Kidney capillary endothelial cell (primary cell): ENCODE results near the gene ST6GAL1.

Experiments used
- DNase-seq: peaks from one replicate; pipeline ENCODE4 v3.0.0-alpha.2; 2018; ENCODE audit warnings: low spot score

ST6GAL1 gene

DNA sequence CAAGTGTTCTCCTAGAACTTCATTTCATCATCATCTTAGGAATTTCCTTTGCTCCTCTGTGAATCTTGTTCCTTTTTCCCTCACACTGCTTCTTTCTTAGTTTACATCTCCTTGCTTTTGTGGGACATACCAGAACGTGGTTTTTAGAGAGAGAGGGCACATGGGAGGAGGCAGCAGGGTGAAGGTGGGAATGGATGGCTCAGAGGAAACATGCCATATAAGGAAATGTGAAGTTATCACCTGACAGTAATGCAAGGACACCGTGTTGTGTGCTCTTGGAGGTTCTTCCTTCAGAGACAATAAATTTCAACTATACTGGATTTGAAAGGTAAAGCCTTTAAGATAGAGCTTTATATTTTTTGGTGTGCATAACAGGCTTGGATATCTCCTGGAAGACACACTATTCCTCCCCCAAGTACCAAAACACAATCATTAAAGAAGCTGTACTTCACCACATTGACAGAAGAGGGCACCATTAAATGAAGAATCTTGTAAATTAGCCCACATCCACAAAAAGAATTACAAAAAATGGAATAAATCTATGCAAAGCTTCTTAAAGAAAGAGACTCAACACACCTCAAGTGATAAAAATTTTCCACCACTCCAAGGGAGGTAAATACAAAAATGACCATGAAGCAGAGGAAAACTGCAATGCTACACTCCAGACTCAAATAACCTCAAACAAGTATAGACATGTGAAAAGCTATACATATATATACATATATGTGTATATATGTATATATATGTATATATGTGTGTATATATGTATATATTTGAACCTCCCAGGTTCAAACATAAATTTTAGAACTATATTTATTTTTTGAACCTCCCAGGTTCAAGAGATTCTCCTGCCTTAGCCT is 182.8 kb downstream of the ST6GAL1 start:
- peak; percentile 29 for DNase-seq

- no peak for DNase-seq
Measured at GRCh38 chr3:187114511-187114910, 184.2 kb downstream of the ST6GAL1 start.

DNA sequence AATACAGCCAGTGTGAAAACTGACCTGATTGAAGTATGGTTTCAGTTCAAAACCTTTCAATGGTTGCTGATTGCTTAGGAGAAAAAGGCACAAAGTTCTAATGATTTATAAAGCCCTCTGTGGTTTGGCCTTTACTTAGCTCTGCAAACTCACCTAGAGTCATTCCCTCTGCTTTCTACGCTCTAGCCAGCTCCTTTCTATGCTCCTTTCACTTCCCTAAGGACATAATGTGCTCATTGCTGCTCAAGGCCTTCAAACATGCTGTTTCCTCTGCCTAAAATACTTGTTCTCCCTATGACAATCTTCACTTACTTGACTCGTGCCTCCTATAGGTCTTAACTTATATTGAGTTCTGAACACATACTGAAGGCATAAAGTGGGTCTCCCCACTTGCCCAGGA is 190.0 kb downstream of the ST6GAL1 start:
- no peak for DNase-seq

DNA sequence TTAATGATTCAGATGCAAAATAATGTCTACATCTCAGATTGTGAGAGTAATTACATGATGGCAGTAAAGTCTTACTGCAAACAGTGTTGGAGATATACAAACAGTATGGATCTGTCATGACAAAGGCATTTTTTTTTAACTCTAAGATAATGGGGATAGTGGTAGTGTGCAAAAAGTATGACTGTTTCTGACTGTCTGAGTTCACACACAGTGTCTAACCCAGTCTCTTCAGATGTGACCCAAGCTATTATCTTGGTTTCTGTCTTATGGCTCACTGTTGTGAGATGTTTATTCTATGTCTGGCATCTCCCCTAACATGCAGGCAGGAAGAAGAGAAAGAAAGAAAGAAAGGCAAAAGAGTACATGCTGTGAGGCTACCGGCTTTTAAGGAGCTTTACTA is 191.9 kb downstream of the ST6GAL1 start:
- DNase-seq = no peak

DNA sequence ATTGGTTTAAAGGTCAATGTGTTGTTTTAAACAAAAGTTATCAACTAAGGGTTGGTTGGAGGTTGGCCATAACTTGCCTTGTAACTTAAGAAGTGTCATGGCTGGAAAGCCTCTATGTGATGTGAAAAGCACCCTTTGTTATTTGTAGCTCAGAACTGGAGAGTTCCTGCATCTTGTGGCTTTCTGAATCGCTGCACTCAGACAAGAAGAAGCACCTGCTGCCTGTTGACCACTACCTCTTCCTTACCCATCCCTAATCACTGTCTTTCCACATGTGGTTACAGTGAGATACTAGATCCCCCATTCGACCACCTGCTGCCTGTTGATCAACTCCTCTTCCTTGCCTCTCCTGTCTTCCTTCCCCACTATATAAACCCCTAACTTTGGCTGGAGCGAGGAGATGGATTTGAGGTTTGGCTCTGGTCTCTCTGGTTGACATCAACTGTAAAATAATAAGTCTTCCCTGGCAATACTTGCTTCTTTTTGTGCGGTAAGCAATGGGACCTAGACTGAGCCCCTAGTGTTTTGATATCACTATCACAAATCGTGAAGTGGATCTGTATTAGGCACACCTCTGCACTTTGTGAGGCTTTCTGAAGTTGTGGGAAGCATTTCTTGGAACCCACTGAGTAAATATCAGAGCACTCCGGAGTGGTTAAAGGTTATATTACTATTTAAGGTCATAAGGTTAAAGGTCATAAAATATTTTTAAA is 195.1 kb downstream of the ST6GAL1 start:
- DNase-seq = no peak
